ENCODE results near the gene CBX6.

DNA sequence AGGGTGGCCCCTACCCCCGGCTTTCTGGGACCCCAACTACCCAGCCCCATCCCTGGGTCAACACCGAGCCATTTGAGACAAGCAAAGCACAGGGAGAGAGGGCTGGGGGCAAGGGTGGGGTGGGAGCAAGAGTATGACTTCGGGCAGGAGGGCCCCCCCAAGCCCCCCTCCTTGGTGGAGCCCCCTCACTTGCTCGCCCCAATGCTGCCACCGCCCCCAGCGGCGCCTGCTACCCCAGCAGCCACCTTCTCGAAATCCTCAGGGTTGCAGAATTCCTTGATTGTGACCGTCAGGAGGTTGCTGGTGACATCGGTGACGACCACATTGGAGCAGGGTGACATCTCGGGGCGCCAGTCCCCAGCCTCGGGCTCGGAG is 6.0 kb downstream of the CBX6 start:
- TF ChIP-seq KDM5A (IDR thresholded peaks at IDR 0.05; ENCODE audit: low read length) (no peak), CREB1 (IDR thresholded peaks at IDR 0.05) (no peak), EZH2 (IDR thresholded peaks at IDR 0.05; ENCODE audit: low read depth, low read length, severe bottlenecking) (no peak)
